ENCODE results near the gene COASY. TPM values are rescaled to one million over a fixed set of nuclear protein-coding genes. Genes with fewer than 3 reads are reported as not detected.

Gene COASY
- total RNA-seq, 2 experiments from 2014 or later: 42.9 to 123 TPM

DNA sequence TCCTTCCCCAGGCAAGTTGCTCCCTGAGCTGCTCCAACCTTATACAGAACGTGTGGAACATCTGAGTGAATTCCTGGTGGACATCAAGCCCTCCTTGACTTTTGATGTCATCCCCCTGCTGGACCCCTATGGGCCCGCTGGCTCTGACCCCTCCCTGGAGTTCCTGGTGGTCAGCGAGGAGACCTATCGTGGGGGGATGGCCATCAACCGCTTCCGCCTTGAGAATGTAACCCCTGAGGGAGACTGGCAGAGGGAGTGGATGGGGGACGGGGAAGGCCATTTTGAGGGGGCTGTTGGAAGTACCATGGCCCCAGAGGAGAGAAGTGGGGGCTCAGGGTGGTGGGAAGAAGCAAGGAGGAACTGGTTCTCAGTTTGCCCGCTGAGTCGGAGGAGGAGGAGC lies 2.0 kb downstream of the COASY start:
- POLR2A ChIA-PET: interaction anchor here (0.6 to 1.4 kb wide), 3 partner anchors 12 to 191 kb away, joined by 3 to 5 read pairs (median 4); partner anchors contain the start of gene PSMC3IP
- peaks cover 43% of the 10 kb centered on the region for H3K4me1 ChIP-seq (ENCODE audit: insufficient read depth, low read length, poor library complexity, severe bottlenecking)
- H3K79me2 ChIP-seq (ENCODE audit: insufficient read depth, low read depth, low read length): peaks cover 40% of the 10 kb centered on the region

DNA sequence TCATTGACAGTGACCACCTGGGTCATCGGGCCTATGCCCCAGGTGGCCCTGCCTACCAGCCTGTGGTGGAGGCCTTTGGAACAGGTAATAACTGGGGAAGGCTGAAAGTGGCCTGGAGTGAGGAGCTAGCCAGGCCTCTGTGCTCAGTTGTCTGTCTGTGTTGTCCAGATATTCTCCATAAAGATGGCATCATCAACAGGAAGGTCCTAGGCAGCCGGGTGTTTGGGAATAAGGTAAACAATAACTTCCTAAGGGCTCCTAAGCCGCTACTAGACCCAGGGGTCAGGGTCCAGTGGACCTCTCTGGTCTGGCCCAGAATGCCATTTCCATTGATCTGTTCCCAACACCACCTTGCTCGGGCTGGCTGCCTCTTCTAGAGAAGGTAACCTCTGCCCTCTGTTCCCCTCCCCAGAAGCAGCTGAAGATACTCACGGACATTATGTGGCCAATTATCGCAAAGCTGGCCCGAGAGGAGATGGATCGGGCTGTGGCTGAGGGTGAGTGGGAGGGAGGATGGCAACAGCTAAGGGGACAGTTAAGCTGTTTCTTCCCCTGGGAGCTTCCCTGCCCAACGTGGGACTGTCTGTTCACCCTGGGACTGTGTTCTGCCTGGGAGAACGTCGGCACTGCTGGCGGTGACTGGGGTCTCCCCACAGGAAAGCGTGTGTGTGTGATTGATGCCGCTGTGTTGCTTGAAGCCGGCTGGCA lies 3.0 kb downstream of the COASY start:
- peaks cover 36% of the 10 kb centered on the region for H3K4me1 ChIP-seq (ENCODE audit: insufficient read depth, low read length, poor library complexity, severe bottlenecking)
- no peak overlapping the region for H3K4me2 ChIP-seq (ENCODE audit: low read length)
- no TSS peak for BruUV-seq (replicated peaks)
- no peaks in the 10 kb centered on the region for H4K20me1 ChIP-seq (ENCODE audit: insufficient read depth, low read length)
- DNase-seq (ENCODE audit: low spot score): no peak
- H3K79me2 ChIP-seq (ENCODE audit: insufficient read depth, low read depth, low read length): peaks cover 40% of the 10 kb centered on the region
- H3K4me3 ChIP-seq (ENCODE audit: low read depth, low read length, poor library complexity, severe bottlenecking): no peak overlapping the region
- H3K36me3 ChIP-seq (ENCODE audit: insufficient read depth, low read length): peaks cover 62% of the 10 kb centered on the region
- ChIA-PET POLR2A (interaction anchor here (0.6 to 1.4 kb wide), 2 partner anchors 11 to 190 kb away, joined by 4 to 5 read pairs; no protein-coding TSS in a partner anchor), CTCF (ENCODE audit: unreplicated experiment) (no interaction called here)
- no peaks in the 10 kb centered on the region for H3K9me3 ChIP-seq (ENCODE audit: low read length)
- H3K9me2 ChIP-seq (ENCODE audit: insufficient read depth, low read length): no peaks in the 10 kb centered on the region
- intact Hi-C loops (cut with micrococcal nuclease; ENCODE audit: unreplicated experiment): no loop called here
- H2AFZ ChIP-seq (ENCODE audit: low read length): no peak overlapping the region
- TF ChIP-seq EZH2phosphoT487 (IDR thresholded peaks at IDR 0.05; ENCODE audit: borderline replicate concordance, low read depth, low read length): no peak
- TF ChIP-seq, protein P1, sequence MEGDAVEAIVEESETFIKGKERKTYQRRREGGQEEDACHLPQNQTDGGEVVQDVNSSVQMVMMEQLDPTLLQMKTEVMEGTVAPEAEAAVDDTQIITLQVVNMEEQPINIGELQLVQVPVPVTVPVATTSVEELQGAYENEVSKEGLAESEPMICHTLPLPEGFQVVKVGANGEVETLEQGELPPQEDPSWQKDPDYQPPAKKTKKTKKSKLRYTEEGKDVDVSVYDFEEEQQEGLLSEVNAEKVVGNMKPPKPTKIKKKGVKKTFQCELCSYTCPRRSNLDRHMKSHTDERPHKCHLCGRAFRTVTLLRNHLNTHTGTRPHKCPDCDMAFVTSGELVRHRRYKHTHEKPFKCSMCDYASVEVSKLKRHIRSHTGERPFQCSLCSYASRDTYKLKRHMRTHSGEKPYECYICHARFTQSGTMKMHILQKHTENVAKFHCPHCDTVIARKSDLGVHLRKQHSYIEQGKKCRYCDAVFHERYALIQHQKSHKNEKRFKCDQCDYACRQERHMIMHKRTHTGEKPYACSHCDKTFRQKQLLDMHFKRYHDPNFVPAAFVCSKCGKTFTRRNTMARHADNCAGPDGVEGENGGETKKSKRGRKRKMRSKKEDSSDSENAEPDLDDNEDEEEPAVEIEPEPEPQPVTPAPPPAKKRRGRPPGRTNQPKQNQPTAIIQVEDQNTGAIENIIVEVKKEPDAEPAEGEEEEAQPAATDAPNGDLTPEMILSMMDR (conservative IDR thresholded peaks at IDR 0.05; ENCODE audit: low read length): no peak
- H3K27ac ChIP-seq (ENCODE audit: low read depth, low read length, poor library complexity, severe bottlenecking): no peak overlapping the region

More for the DNA sequence above, 2.0 kb downstream of the COASY start:
- Histone ChIP-seq H3K4me2 (ENCODE audit: low read length) (peak overlapping the region; percentile 73), H3K9me2 (ENCODE audit: insufficient read depth, low read length) (no peaks in the 10 kb centered on the region), H3K36me3 (ENCODE audit: insufficient read depth, low read length) (peaks cover 52% of the 10 kb centered on the region), H4K20me1 (ENCODE audit: insufficient read depth, low read length) (no peaks in the 10 kb centered on the region), H3K4me3 (ENCODE audit: low read depth, low read length, poor library complexity, severe bottlenecking) (peak overlapping the region; percentile 82), H3K9me3 (ENCODE audit: low read length) (no peaks in the 10 kb centered on the region), H2AFZ (ENCODE audit: low read length) (no peak overlapping the region), H3K27ac (ENCODE audit: low read depth, low read length, poor library complexity, severe bottlenecking) (no peak overlapping the region)
- no peak for TF ChIP-seq EZH2phosphoT487 (IDR thresholded peaks at IDR 0.05; ENCODE audit: borderline replicate concordance, low read depth, low read length)
- TF ChIP-seq, protein P1 (conservative IDR thresholded peaks at IDR 0.05; ENCODE audit: low read length): no peak
- intact Hi-C loops (cut with micrococcal nuclease; ENCODE audit: unreplicated experiment): no loop called here
- CTCF ChIA-PET (ENCODE audit: unreplicated experiment): no interaction called here
- DNase-seq (ENCODE audit: low spot score): no peak
- BruUV-seq (replicated peaks): no TSS peak
